ENCODE data around the gene PARD3.
"Not testable (repeated sequence)": the region's sequence is repeated elsewhere in the genome, so short reads cannot be mapped to it uniquely, and the experiment has no call there.

The PARD3 gene

GRCh38 chr10:34075254-34075926 lies 739.7 kb downstream of the PARD3 start:
- Histone ChIP-seq H3K27me3 (ENCODE audit: low read depth, low read length) (no peaks in the 10 kb centered on the region), H3K9me3 (ENCODE audit: control insufficient read depth in 1 of 2, low read length in 2 of 2) (peaks cover 3 to 4% of the 10 kb centered on the region in 2 donors), H3K4me1 (ENCODE audit: control insufficient read depth in 1 of 2, insufficient read depth in 2 of 2, low read length in 2 of 2) (peaks cover 0 to 6% of the 10 kb centered on the region in 2 donors), H3K4me3 (ENCODE audit: low read depth in 1 of 2, low read length in 2 of 2) (no peak overlapping the region), H3K36me3 (ENCODE audit: control insufficient read depth in 1 of 2, insufficient read depth in 2 of 2, low read length in 2 of 2) (no peaks in the 10 kb centered on the region), H3K27ac (ENCODE audit: low read length) (no peak overlapping the region)

GRCh38 chr10:34074051-34074450 lies 741.0 kb downstream of the PARD3 start:
- peaks cover 3 to 4% of the 10 kb centered on the region in 2 donors for H3K9me3 ChIP-seq (ENCODE audit: control insufficient read depth in 1 of 2, low read length in 2 of 2)
- no peaks in the 10 kb centered on the region for H3K27me3 ChIP-seq (ENCODE audit: low read depth, low read length)
- H3K36me3 ChIP-seq (ENCODE audit: control insufficient read depth in 1 of 2, insufficient read depth in 2 of 2, low read length in 2 of 2) = no peaks in the 10 kb centered on the region
- peaks cover 0 to 2% of the 10 kb centered on the region in 2 donors for H3K4me1 ChIP-seq (ENCODE audit: control insufficient read depth in 1 of 2, insufficient read depth in 2 of 2, low read length in 2 of 2)
- H3K4me3 ChIP-seq (ENCODE audit: low read depth in 1 of 2, low read length in 2 of 2) = no peak overlapping the region
- H3K27ac ChIP-seq (ENCODE audit: low read length) = no peak overlapping the region

GRCh38 chr10:34067741-34068140 lies 747.4 kb downstream of the PARD3 start:
- not testable (repeated sequence) for H3K27me3 ChIP-seq (ENCODE audit: low read depth, low read length); H3K27ac ChIP-seq (ENCODE audit: low read length); H3K4me3 ChIP-seq (ENCODE audit: low read depth in 1 of 2, low read length in 2 of 2); H3K9me3 ChIP-seq (ENCODE audit: control insufficient read depth in 1 of 2, low read length in 2 of 2); H3K4me1 ChIP-seq (ENCODE audit: control insufficient read depth in 1 of 2, insufficient read depth in 2 of 2, low read length in 2 of 2); H3K36me3 ChIP-seq (ENCODE audit: control insufficient read depth in 1 of 2, insufficient read depth in 2 of 2, low read length in 2 of 2)

GRCh38 chr10:34063592-34063991 lies 751.5 kb downstream of the PARD3 start:
- Histone ChIP-seq H3K9me3 (ENCODE audit: control insufficient read depth in 1 of 2, low read length in 2 of 2) (peaks cover 0 to 3% of the 10 kb centered on the region in 2 donors), H3K4me1 (ENCODE audit: control insufficient read depth in 1 of 2, insufficient read depth in 2 of 2, low read length in 2 of 2) (no peaks in the 10 kb centered on the region)

GRCh38 chr10:34061841-34062240 lies 753.3 kb downstream of the PARD3 start:
- peaks cover 0 to 3% of the 10 kb centered on the region in 2 donors for H3K9me3 ChIP-seq (ENCODE audit: control insufficient read depth in 1 of 2, low read length in 2 of 2)
- no peaks in the 10 kb centered on the region for H3K27me3 ChIP-seq (ENCODE audit: low read depth, low read length)
- H3K4me3 ChIP-seq (ENCODE audit: low read depth in 1 of 2, low read length in 2 of 2) = no peak overlapping the region
- no peak overlapping the region for H3K27ac ChIP-seq (ENCODE audit: low read length)
- H3K4me1 ChIP-seq (ENCODE audit: control insufficient read depth in 1 of 2, insufficient read depth in 2 of 2, low read length in 2 of 2) = no peaks in the 10 kb centered on the region
- H3K36me3 ChIP-seq (ENCODE audit: control insufficient read depth in 1 of 2, insufficient read depth in 2 of 2, low read length in 2 of 2) = no peaks in the 10 kb centered on the region

More at GRCh38 chr10:34063592-34063991, 751.5 kb downstream of the PARD3 start:
- Histone ChIP-seq H3K27ac (ENCODE audit: low read length) (no peak overlapping the region), H3K27me3 (ENCODE audit: low read depth, low read length) (no peaks in the 10 kb centered on the region), H3K4me3 (ENCODE audit: low read depth in 1 of 2, low read length in 2 of 2) (no peak overlapping the region), H3K36me3 (ENCODE audit: control insufficient read depth in 1 of 2, insufficient read depth in 2 of 2, low read length in 2 of 2) (no peaks in the 10 kb centered on the region)

Measured in muscle layer of duodenum (tissue), 2 donors.